Endometrium (tissue), 2 donors: Measurements from ENCODE around the gene ILF3.
"Not testable (repeated sequence)": the region's sequence is repeated elsewhere in the genome, so short reads cannot be mapped to it uniquely, and the experiment has no call there.

Source experiments
- FAIRE-seq: peaks from 2 replicates; lab custom pipeline; 2012; peaks lifted over from hg19 to GRCh38; lab: Jason Lieb, UNC
- donor health status: control.
- donor health status: control.

The ILF3 gene

GRCh38 chr19:10642473-10643171 is 11.5 kb upstream of the ILF3 start:
- no peak for FAIRE-seq

GRCh38 chr19:10643172-10643967 is 10.8 kb upstream of the ILF3 start:
- FAIRE-seq, result no peak

- FAIRE-seq, result no peak
Measured at GRCh38 chr19:10643968-10644259, 10.2 kb upstream of the ILF3 start.

DNA sequence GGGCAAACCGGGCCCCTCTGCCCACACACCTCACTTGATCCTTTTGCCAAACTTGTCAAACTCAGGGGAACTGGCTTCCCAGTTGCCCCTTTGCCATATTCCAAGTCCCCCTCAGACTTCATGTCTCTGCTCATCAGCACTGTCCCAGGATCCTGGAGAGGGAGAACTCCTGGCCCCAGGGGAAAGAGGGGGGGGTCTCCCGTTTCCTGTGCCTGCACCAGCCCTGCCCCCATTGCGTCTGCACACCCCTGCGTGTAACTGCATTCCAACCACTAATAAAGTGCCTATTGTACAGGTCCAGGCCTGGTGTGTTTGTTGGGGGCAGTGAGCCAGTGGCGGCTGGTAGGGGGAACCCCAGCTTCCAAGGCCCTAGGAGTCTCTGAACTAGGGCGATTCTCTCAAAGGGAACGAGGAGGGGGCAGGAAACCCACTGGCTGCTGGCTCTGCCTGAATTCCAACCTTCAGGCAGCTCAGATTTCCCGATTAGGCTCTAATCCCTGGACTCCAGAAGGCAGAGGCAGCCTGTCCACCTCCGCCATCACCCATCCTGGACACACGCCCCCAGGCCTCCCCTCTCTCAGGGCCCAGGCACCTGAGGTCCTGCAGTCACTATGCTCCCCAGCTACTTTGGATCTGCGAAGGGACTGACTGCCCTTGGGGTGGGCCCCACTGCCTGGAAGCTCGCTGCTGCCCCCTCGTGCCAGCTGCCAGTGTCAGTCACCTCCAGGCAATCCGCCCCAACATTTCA is 9.7 kb upstream of the ILF3 start:
- FAIRE-seq, result no peak

DNA sequence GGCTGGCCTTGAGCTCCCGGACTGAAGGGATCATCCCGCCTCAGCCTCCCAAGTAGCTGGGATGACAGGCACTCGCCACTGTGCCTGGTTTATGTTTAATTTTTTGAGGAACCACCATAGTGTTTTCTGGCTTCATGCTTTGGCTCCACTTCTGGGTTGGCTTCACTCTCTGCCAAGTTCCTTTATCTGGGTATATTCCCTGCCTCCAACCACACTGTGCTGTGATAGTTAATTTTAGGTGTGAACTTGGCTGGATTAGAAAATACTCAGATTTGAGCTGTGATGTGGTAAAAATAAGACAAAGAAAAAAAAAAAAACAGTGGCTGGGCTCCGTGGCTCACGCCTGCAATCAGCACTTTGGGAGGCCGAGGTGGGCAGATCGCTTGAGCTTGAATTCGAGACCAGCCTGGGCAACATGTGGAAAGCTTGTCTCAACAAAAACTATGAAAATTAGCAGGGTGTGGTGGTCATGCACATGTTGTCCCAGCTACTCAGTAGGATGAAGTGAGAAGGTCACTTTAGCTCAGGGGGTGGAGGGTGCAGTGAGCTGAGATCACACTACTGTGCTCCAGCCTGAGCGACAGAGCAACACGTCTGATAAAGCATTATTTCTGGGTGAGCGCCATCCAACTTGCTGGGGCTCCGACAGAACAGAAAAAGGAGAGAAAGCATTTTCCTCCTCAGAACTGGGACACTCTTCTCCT is 7.5 kb upstream of the ILF3 start:
- FAIRE-seq, result no peak

- no peak for FAIRE-seq
Measured at GRCh38 chr19:10648360-10648759, 5.8 kb upstream of the ILF3 start.

DNA sequence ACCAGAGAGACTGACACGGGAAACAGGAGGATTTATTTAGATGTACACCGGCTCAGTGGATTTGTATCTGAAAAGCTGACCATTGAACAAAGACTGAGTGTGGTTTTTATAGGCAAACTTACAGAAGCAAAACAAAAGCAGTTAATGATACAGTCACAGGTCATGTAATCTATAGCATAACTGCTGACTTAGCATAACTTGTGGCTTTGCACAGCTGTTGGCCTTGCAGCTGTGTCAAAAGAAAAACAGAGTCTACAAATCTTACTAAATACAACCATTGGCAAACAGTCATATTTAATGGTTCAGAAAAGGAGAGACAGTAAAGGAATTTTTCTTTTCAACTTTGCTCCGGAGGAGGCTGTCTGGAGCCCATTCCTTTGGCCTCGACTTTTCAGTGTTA is 2.3 kb upstream of the ILF3 start:
- no peak for FAIRE-seq

DNA sequence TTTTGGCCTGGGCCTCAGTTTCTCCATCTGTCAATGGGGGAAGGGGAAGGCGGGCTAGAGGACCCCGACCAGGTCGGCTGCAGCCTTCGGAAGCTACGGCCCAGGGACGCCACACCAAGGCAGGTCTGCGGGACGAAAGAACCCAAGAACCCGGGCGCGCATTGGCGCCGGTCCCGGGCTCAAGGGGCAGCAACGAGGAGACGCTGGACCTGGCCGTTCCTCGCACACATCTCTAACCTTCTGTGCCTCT is 739 bp upstream of the ILF3 start:
- FAIRE-seq, result no peak

- FAIRE-seq, result no peak
Measured at GRCh38 chr19:10654610-10655456, 687 bp downstream of the ILF3 start.

DNA sequence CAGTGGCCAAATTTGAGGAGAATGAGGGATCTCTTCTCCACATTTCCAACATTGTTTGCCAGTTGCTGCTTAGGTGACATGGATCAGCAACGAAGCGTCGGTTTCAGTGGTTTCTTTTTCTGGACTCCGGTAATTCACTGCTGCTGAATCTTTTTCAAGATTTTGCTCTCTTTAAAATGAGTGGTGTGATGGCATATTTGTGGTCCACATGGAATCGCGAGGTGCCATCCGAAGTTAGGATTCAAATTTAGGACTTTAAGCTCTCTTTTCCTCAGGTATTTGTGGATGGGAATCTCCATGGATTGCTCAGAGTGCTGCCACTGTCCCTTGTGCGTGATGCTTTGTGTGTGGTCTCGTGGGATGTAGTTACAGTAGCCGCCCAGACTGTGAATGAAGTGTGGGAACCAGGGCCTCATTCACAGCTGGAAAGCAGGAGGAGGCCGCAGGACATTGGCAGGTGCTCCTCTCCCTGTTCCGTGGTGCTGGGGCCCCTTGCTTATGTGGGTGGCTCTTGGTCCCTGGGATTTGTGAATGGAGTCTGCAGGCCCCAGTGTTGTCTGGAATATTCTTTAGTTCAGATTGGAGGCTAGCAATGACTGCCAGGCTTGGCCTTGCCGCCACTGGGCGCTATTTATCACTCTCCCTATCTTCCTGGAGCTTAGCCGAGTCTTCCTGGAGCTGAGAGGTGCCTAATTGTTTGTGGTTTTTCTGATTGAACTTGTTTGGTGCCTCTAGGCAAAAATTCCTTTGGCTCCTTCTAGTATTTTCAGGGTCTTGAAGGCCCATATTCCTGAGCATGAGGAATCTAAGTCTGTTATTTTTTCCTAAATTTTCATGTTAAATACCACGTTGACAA is 1.5 kb downstream of the ILF3 start:
- no peak for FAIRE-seq

DNA sequence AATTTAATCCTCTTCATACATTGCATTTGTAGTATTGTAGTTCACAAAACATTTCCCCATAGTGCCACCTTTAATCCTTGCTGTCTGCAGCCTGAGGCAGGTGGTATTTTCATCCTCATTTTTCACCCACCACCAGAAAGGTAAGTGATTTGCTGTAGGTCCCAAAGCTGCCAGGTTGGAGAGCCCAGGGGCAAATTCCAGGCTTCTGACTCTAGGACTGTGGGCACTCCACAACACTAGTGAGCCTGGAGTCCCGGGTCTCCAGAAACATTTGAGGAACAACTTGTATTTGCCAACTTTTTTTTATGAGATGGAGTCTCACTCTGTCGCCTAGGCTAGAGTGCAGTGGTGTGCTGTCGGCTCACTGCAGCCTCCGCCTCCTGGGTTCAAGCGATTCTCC is 6.2 kb downstream of the ILF3 start:
- no peak for FAIRE-seq

- FAIRE-seq, result no peak
Measured at GRCh38 chr19:10661946-10662345, 7.8 kb downstream of the ILF3 start.

DNA sequence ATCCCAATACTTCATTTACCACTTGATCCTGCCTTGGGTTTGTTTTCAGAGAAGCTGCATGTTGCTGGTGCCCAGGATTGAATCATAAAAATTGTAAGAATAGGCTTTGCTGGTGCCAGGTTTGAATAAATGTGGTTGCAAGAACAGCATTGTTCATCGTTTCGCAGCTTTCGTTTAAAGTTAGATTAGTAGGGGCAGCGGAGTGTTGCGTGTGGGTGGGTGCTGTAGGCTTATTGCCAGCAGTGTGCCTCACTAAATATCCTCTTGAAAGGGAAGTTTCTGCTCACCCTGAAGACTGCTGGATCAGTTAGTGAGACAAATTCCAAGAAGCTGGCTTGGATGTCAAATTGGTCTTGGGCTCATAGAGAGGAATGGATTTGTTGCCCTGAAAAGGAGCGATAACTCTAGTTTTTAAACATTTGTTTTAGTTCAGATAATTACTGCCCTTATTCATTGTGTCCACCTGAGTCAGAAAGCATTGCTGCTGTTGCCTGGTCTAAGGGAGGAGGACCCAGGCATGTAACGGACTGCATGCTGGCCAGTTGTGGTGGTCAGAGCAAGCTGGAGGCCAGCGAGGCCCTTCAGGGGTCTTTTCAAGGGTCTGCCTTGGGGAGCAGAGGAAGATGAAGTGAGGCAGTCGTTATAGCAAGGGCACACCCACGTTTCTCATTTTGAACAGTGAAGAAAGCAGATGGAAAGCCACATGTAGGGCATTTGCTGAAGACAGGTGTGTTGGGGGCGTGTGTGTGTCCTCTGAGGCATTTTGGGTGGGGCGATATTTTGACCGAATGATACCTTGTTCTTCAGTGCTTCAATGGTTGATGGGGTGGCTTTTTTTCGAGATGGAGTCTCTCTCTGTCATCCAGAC is 8.5 kb downstream of the ILF3 start:
- FAIRE-seq, result no peak

DNA sequence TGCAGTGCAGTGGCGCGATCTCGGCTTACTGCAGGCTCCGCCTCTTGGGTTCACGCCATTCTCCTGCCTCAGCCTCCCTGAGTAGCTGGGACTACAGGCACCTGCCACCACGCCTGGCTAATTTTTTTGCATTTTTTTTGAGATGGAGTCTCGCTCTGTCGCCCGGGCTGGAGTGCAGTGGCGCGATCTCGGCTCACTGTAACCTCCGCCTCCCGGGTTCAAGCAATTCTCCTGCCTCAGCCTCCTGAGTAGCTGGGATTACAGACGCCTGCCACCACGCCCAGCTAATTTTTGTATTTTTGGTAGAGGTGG is 9.1 kb downstream of the ILF3 start:
- FAIRE-seq, result not testable (repeated sequence)

DNA sequence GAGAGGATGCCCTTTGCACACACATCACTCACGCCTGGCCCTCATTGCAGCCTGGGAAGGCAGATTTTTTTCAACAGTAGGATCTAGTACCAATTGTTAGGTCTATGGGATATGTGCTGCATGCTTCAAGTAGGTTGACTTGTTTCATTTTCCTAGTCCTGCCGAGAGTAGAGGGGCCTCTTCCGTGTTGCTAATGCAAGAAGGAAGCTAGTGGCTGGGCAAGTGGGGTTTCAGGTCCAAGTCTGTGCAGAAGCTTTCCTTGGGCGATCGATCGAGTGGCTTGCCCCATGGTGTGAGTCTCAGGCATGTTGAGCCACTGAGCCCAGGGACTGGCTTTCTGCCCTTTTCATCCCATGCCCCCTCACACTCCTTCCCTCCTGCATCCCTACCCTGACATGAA is 13.7 kb downstream of the ILF3 start:
- no peak for FAIRE-seq

- FAIRE-seq, result no peak
Measured at GRCh38 chr19:10669246-10669645, 15.1 kb downstream of the ILF3 start.

DNA sequence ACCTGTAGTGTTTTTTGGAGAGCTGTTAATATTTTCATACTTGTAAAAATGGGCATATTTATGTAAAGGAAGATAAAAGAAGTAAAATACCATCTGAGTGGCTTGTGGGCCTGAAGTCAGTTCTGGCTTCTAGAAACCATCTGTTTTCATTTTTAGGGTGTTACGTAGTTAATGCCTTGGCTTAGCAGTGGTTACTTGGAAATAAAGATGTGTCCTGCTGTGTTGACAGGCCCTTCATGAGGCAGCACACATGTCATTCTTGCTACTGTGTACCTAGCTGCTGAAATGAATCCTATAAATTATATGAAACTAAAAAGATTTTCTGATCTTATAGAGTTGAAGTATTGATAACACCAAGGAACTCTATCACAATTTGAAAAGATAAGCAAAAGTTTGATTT is 16.0 kb downstream of the ILF3 start:
- FAIRE-seq, result no peak

DNA sequence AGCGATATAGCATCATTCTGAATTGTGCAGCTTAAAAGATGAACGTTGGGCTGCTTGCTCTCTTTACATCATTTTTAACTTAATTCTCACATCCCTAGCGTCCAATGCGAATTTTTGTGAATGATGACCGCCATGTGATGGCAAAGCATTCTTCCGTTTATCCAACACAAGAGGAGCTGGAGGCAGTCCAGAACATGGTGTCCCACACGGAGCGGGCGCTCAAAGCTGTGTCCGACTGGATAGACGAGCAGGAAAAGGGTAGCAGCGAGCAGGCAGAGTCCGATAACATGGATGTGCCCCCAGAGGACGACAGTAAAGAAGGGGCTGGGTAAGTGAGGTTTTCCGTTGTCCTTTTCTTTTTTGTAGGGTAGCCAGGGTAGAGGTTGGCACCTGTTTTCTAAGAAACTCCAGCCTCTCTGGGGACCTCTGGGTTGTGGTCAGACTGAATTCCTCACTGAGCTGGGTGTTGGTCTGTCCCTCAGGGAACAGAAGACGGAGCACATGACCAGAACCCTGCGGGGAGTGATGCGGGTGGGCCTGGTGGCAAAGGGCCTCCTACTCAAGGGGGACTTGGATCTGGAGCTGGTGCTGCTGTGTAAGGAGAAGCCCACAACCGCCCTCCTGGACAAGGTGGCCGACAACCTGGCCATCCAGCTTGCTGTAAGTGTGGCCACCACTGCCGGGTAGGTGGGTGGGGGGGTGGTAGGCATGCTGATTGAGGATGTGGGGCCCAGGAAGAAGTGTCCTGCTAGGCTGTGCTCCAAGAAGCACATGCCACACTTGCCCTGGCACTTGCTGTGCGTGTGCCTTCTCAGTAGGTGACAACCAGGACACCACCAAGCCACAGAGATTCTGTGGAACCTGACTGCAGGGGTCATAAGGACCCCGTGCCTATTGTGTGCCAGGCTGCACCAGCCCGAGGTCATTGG is 17.0 kb downstream of the ILF3 start:
- FAIRE-seq, result no peak

DNA sequence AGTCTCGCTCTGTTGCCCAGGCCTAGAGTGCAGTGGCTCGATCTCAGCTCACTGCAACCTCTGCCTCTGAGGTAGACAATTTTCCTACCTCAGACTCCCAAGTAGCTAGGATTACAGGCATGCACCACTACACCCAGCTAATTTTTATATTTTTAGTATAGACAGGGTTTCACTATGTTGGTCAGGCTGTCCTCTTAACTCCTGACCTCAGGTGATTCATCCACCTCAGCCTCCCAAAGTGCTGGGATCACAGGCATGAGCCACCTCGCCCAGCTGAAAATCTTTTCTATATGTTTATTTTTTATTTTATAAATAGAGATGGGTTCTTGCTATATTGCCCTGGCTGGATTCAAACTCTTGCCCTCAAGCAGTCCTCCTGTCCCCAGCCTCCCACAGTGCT is 17.8 kb downstream of the ILF3 start:
- FAIRE-seq, result not testable (repeated sequence)
